ENCODE results near the gene RSPH6A. TPM values are rescaled to one million over a fixed set of nuclear protein-coding genes. Genes with fewer than 3 reads are reported as not detected.
A peak's percentile ranks its signal among the peaks of the same experiment; 100 is the strongest.

Gene RSPH6A
- total RNA-seq, 1 experiment from 2014 or later: 0.55 TPM

DNA sequence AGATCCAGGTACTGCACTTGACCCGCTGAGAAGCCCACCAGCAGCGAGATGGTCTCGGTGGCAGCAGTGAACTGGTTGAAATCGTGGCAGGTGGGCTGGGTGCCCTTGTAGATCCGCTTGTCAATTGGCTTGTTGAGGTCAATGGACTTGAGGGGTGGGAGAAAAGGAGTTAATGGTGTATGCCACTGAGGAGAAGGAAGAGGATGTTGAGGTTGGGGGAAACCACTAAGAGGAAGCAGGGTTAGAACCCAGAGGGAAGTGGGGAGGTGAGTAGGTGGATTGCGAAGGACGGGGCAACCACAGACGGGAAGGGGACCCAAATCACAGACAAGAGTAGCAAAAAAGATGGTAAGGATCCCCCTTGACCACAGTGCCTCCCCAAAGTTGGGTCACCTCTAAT is 24.2 kb downstream of the RSPH6A start:
- Histone ChIP-seq H3K14ac (ENCODE audit: insufficient read depth, low read length) (no peak overlapping the region), H2BK120ac (ENCODE audit: low read depth, low read length, poor library complexity, severe bottlenecking) (no peak overlapping the region), H4K20me1 (ENCODE audit: control insufficient read depth, insufficient read depth, insufficient read length) (no peaks in the 10 kb centered on the region), H3K9ac (ENCODE audit: extremely low read depth, insufficient read length, low read length) (no peak overlapping the region), H3K4ac (ENCODE audit: low read depth, low read length) (no peak overlapping the region), H2AK5ac (ENCODE audit: insufficient read length, low read length) (no peak overlapping the region), H3K9me3 (ENCODE audit: control insufficient read depth, low read depth, low read length) (no peaks in the 10 kb centered on the region), H2AFZ (ENCODE audit: low read length) (no peak overlapping the region), H3K79me1 (ENCODE audit: insufficient read depth, low read depth, low read length, poor library complexity, severe bottlenecking) (peaks cover 8% of the 10 kb centered on the region), H2BK12ac (ENCODE audit: insufficient read length, low read depth, low read length) (no peak overlapping the region), H3K27ac (ENCODE audit: insufficient read length, low read depth, low read length) (no peak overlapping the region), H3K56ac (ENCODE audit: insufficient read length, low read depth, low read length) (no peak overlapping the region), H2BK5ac (ENCODE audit: insufficient read length, low read length) (no peak overlapping the region), H3K4me2 (ENCODE audit: insufficient read depth, insufficient read length, low read length) (no peak overlapping the region), H3K4me1 (ENCODE audit: insufficient read depth, low read length) (0 out of 2 replicates have a peak, but pooled peaks cover 3% of the 10 kb centered on the region), H4K8ac (replicated peaks; ENCODE audit: insufficient read length, low read depth, low read length) (no peak overlapping the region), H2BK15ac (ENCODE audit: low read depth, low read length) (no peak overlapping the region), H4K5ac (ENCODE audit: insufficient read length, low read depth, low read length) (no peak overlapping the region), H3K23me2 (ENCODE audit: insufficient read length, low read depth, low read length, poor library complexity, severe bottlenecking) (peaks cover 7% of the 10 kb centered on the region), H4K91ac (ENCODE audit: insufficient read length, low read depth, low read length) (no peak overlapping the region), H3K27me3 (ENCODE audit: insufficient read depth, low read length) (no peaks in the 10 kb centered on the region), H3K79me2 (ENCODE audit: insufficient read depth, low read length) (0 out of 2 replicates have a peak, but pooled peaks cover 3% of the 10 kb centered on the region), H3K23ac (ENCODE audit: insufficient read length, low read depth, low read length) (no peak overlapping the region), H3T11ph (ENCODE audit: low read length) (no peak overlapping the region), H2BK20ac (ENCODE audit: low read depth, low read length, poor library complexity, severe bottlenecking) (no peak overlapping the region), H3K18ac (ENCODE audit: insufficient read length, low read depth, low read length) (no peak overlapping the region)
- H3K27me3 Mint-ChIP-seq (ENCODE audit: low read depth): peaks cover 16% of the 10 kb centered on the region
- WGBS (ENCODE audit: extremely low coverage, insufficient read length, low lambda C conversion rate): no CpG with 5 or more reads among the region's 8 CpGs
- H3K36me3 Mint-ChIP-seq (ENCODE audit: insufficient read depth in 1 of 3, low read depth in 3 of 3): peaks cover 25 to 48% (median 47%) of the 10 kb centered on the region in 3 experiments
- TF ChIP-seq, protein P1, sequence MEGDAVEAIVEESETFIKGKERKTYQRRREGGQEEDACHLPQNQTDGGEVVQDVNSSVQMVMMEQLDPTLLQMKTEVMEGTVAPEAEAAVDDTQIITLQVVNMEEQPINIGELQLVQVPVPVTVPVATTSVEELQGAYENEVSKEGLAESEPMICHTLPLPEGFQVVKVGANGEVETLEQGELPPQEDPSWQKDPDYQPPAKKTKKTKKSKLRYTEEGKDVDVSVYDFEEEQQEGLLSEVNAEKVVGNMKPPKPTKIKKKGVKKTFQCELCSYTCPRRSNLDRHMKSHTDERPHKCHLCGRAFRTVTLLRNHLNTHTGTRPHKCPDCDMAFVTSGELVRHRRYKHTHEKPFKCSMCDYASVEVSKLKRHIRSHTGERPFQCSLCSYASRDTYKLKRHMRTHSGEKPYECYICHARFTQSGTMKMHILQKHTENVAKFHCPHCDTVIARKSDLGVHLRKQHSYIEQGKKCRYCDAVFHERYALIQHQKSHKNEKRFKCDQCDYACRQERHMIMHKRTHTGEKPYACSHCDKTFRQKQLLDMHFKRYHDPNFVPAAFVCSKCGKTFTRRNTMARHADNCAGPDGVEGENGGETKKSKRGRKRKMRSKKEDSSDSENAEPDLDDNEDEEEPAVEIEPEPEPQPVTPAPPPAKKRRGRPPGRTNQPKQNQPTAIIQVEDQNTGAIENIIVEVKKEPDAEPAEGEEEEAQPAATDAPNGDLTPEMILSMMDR (conservative IDR thresholded peaks at IDR 0.05): no peak
- DNase-seq: no peak
- H3K4me3 Mint-ChIP-seq: peak overlapping the region; percentile 95 to 98
- H3K27ac Mint-ChIP-seq: peak overlapping the region in 1 of 3 experiments; percentile 57; a peak in 1 of 7 replicates
- H3K4me1 Mint-ChIP-seq: peaks cover 20 to 25% of the 10 kb centered on the region in 2 experiments
- peaks cover 0 to 2% of the 10 kb centered on the region in 2 experiments; a peak in 1 of 5 replicates for H3K9me3 Mint-ChIP-seq

Data from H9 (cell line).